Measurements from ENCODE around the gene PIK3IP1.

GRCh38 chr22:31235081-31235480, 57.2 kb downstream of the PIK3IP1 start:
- TF ChIP-seq TAF1 (IDR thresholded peaks at IDR 0.05; ENCODE audit: borderline replicate concordance, low read depth, low read length) (no peak), POLR2A (IDR thresholded peaks at IDR 0.05; ENCODE audit: low read depth, low read length) (no peak), POLR2AphosphoS5 (IDR thresholded peaks at IDR 0.05; ENCODE audit: low read depth, low read length) (no peak)
